Aorta (tissue), 5 donors: ENCODE measurements around the gene MLXIPL. TPM values are rescaled to one million over a fixed set of nuclear protein-coding genes. Genes with fewer than 3 reads are reported as not detected.
"Not testable (repeated sequence)": the region's sequence is repeated elsewhere in the genome, so short reads cannot be mapped to it uniquely, and the experiment has no call there.

Source experiments
- ATAC-seq: fragments of 200-7000 bp; cut with Tn5 transposase; one replicate; pipeline ENCODE4 v1.9.1; 2022; ENCODE audit warnings: moderate library complexity; ENCODE audit not compliant: low FRiP score
- DNase-seq, 2 donors: peaks; one replicate each; pipeline ENCODE4 v3.0.0-alpha.2; 2020
- H3K27ac ChIP-seq, 2 donors: one replicate each; pipeline ENCODE4 v1.5.1; 2013; ENCODE audit warnings: low read length in 2 of 2, mild to moderate bottlenecking in 2 of 2, moderate library complexity in 2 of 2, control low read depth in 1 of 2, inconsistent platforms in 1 of 2, low read depth in 1 of 2
- H3K27me3 ChIP-seq, 2 donors: one replicate each; pipeline ENCODE4 v1.6.1; 2013; ENCODE audit warnings: control low read depth in 1 of 2, low read length in 1 of 2, mild to moderate bottlenecking in 1 of 2, moderate library complexity in 1 of 2; ENCODE audit not compliant: insufficient read depth in 2 of 2, control insufficient read depth in 1 of 2
- H3K36me3 ChIP-seq, 2 donors: one replicate each; pipeline ENCODE4 v1.6.1; 2013; ENCODE audit warnings: control low read depth in 1 of 2, low read length in 1 of 2, mild to moderate bottlenecking in 1 of 2; ENCODE audit not compliant: insufficient read depth in 2 of 2, control insufficient read depth in 1 of 2
- H3K4me1 ChIP-seq, 2 donors: one replicate each; pipeline ENCODE4 v1.6.1; 2013; ENCODE audit warnings: low read length in 2 of 2, control low read depth in 1 of 2, mild to moderate bottlenecking in 1 of 2, moderate library complexity in 1 of 2; ENCODE audit not compliant: insufficient read depth in 2 of 2, control insufficient read depth in 1 of 2
- H3K4me3 ChIP-seq, 2 donors: one replicate each; pipeline ENCODE4 v1.5.1; 2013; ENCODE audit warnings: low read length in 2 of 2, control low read depth in 1 of 2, mild to moderate bottlenecking in 1 of 2
- H3K9me3 ChIP-seq: one replicate; pipeline ENCODE4 v1.6.1; 2013; ENCODE audit warnings: mild to moderate bottlenecking, low read length; ENCODE audit not compliant: control insufficient read depth
- WGBS, 2 donors: extraction: QIAGEN DNeasy Blood & Tissue Kit; methylation state at CpG; one replicate each; pipeline ENCODE4 v1.1.7; 2013; 5-methylcytosine and 5-hydroxymethylcytosine counted together
- intact Hi-C, 2 donors: fragments of 100-400 bp; cut with DNase I; formaldehyde crosslinking; loops; one replicate each; pipeline versions ENCODE4 v1.14.2 to v1.15.0; 2022
- polyA plus RNA-seq, 2 donors: library from polyadenylated mRNA; stranded (reverse); fragments of 200-250 nt; gene quantifications; one replicate each; pipeline ENCODE4 v1.2.3, GENCODE V29; 2013
- total RNA-seq, 2 donors: library from RNA; stranded (reverse); fragmentation: NEBNext Ultra II Directional; extraction: Animal tissue kit (Norgen Biotek cat#: 25700); gene quantifications; one replicate each; pipeline ENCODE4 v1.2.1, GENCODE V29; 2021
- donor health status: healthy with polysubstance abuse.
- donor health status: Bipolar disorder and iron deficiency.
- donor health status: DM: no; HTN: no; CAD: no.
- donor health status: DM: no; HTN: no; CAD: no.
- donor health status: DM: yes; HTN: yes; CAD: no.

Gene MLXIPL
- total and polyA plus RNA-seq, 4 donors = 0.23 to 13.5 (median 3.3) TPM

DNA sequence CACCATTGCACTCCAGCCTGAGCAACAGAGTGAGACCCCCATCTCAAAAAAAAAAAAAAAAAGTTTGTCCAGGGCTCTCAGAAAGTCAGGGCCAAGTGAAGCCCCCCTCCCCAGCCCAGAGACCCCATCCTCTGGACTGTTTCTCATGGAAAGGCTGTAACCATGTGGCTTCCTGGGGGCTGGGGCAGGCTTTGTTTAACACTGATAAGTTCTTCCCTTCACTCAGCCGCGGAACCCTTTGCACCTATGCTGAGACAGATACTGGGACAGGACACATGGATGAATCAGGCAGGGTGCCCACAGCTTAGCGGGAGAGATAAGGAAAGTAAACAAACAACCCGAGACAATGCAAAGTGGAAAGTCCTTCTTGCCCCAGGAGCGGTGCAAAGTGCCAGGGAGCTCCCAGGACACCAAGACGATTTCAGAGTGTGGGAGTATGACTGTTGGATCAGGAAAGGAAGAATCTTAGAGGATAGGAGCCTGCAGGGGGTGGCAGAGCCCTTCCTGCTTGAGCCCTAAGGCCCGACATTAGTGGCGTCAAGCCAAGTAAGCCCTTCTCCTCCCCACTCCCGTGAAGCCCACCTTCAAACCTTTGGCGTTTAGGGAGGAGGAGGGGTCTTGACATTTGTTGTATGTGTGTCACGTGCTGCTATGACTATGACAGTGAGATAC is 11.6 kb downstream of the MLXIPL start:
- intact Hi-C loops = no loop called here
- ATAC-seq (no peak), DNase-seq (no peak)
- no peaks in the 10 kb centered on the region for H3K4me1 ChIP-seq
- 21 to 22% methylated on average over 11 of the region's 11 CpGs for WGBS, 2 donors
- no peaks in the 10 kb centered on the region for H3K27me3 ChIP-seq
- H3K4me3 ChIP-seq = no peak overlapping the region
- H3K9me3 ChIP-seq = no peaks in the 10 kb centered on the region
- H3K36me3 ChIP-seq = no peaks in the 10 kb centered on the region
- H3K27ac ChIP-seq = no peak overlapping the region

DNA sequence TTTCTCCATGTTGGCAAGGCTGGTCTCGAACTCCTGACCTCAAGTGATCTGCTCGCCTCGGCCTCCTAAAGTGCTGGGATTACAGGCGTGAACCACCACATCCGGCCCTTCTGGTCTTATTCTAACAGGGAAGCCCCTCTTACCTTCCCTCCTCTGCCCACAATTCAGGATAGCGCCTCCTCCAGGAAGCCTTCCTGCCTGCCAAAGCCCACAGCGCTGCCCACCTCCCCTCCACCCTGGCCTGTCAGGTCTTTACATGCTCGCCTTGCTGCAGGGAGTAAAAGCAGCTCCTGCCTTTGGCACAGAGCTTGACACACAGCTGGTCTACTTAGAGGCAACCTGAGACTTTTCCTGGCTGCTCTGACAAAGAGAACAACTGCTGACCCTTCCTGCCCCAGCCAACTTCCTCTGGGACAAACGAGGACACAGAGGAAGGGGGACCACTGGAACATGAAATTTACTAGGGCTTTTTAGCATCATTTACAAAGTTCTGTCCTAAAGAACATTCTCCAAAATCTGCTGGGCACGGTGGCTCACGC is 13.2 kb downstream of the MLXIPL start:
- H3K36me3 ChIP-seq = no peaks in the 10 kb centered on the region
- no peak for DNase-seq
- 83 to 85% methylated on average over 11 of the region's 11 CpGs for WGBS, 2 donors
- ATAC-seq = no peak
- H3K9me3 ChIP-seq = no peaks in the 10 kb centered on the region
- no peaks in the 10 kb centered on the region for H3K4me1 ChIP-seq
- H3K27me3 ChIP-seq = no peaks in the 10 kb centered on the region
- intact Hi-C loops = no loop called here
- H3K27ac ChIP-seq = no peak overlapping the region
- H3K4me3 ChIP-seq = no peak overlapping the region

DNA sequence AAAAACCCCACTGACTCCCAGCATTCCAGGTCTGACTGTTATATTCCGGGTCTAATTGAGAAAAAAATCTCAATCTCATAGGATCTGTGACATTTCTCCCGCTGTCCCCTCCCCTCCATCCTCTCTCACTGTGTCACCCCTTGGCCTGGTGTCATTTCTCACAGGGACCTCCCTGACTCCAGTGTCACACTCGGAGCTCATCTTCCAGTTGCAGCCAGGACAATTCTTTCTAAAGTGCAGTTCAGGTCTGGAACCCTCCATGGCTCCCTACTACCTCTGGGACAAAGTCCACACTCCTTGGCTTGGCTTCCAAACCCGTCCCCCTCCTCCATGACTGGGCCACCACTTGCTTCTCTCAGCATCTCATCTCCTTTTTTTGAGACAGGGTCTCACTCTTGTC is 14.2 kb downstream of the MLXIPL start:
- H3K4me3 ChIP-seq = no peak overlapping the region
- intact Hi-C loops = no loop called here
- 65 to 76% methylated on average over 4 of the region's 4 CpGs for WGBS, 2 donors
- H3K9me3 ChIP-seq = no peaks in the 10 kb centered on the region
- no peaks in the 10 kb centered on the region for H3K27me3 ChIP-seq
- no peaks in the 10 kb centered on the region for H3K4me1 ChIP-seq
- DNase-seq (no peak), ATAC-seq (no peak)
- H3K27ac ChIP-seq = no peak overlapping the region
- no peaks in the 10 kb centered on the region for H3K36me3 ChIP-seq

DNA sequence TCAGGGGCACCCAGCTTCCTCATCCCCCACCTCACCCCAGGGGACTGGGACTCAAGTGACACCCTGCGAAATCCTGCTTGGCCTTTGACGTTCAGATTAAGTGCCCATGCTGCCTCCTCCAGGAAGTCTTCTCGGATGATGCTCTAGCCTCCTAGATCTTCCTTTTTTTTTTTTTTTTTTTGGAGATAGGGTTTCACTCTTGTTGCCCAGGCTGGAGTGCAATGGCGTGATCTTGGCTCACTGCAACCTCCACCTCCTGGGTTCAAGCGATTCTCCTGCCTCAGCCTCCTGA is 16.7 kb downstream of the MLXIPL start:
- not testable (repeated sequence) for H3K27ac ChIP-seq, ATAC-seq, DNase-seq, H3K4me1 ChIP-seq, H3K9me3 ChIP-seq, H3K27me3 ChIP-seq, H3K4me3 ChIP-seq, H3K36me3 ChIP-seq
- intact Hi-C loops = loop anchor here (1.0 to 5.0 kb wide), 4 partner anchors 60 to 119 kb away; partner anchors contain the start of gene VPS37D (in 1 of the 2)
- 60 to 65% methylated on average over 5 of the region's 5 CpGs for WGBS, 2 donors

DNA sequence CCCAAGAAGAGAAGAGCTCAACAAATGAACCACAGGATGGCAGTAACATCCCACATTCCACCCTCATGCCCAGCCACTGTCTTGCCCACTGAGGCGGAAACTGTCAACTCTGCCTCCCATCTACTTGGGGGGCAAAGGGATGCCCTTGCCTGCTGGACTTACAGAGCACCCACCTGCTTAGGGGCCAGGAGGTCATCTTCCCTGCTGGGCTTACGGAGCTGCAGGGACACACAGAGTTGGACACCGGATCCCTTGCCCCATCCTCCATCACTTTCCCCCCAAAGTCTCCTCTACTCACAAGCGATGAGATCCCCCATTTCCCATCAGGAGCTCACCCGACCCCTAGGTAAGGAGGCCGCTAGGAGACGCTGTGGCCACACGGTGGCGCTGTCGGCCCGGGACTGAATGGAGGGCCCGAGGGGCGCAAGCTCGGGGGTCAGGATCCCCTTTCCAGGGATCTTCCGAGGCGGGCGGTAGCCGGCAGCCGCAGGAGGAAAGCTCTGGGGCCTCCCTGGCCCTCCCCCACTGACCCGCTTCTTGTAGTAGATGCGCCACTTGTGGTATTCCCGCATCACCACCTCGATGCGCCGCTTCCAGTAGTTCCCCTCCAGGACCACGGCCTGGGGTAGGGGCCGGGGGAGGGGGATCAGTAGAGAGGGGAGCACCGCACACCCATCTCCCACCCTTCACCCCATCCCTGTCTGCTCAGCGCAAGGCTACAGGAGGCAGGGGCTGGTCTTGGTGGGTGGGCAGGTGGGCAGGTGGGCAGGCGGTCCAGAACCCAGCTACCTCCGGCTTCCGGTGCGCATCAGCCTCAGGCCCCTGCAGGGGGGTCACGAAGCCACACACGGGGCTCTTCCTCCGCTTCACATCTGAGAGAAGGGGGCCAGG is 17.3 kb downstream of the MLXIPL start:
- Histone ChIP-seq H3K9me3 (no peaks in the 10 kb centered on the region), H3K27ac (no peak overlapping the region), H3K27me3 (no peaks in the 10 kb centered on the region), H3K4me3 (no peak overlapping the region), H3K36me3 (no peaks in the 10 kb centered on the region), H3K4me1 (no peaks in the 10 kb centered on the region)
- intact Hi-C loops = loop anchor here (1.0 to 5.0 kb wide), 4 partner anchors 60 to 120 kb away; partner anchors contain the start of gene VPS37D (in 1 of the 2)
- 10% methylated on average over 30 to 36 of the region's 36 CpGs for WGBS, 2 donors
- DNase-seq (peak; percentile 67 to 91), ATAC-seq (peak; percentile 84)

DNA sequence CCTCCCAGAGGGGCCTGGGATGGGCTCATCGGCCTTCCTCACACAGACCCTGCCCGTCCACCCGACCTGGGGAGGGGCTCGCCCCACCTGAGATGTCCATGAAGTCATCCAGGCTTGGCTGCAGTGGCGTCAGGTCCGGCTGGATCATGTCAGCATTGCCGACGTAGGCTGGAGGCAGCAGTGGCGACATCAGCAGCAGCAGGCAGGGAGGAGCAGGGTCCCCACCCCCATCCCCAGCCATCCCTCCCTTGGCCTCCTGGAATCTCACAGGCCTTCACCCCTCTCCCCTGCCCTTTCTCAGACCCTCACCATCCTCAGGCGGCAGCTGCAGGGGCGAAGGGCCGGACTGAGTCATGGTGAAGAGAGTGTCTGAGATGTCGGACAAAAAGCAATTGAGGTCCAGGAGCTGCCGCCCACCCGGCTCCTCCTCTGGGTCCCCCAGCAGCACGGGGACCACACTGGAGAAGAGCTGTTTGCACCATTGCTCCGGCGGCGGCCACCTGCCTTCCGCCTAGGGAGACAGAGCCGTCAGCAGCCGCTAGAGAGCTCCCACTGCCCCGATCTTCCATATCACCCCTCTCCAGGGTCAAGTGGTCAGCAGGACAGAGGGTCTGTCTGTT is 18.6 kb downstream of the MLXIPL start:
- intact Hi-C loops = loop anchor here (2.0 to 5.0 kb wide), 3 partner anchors 62 to 121 kb away; partner anchors contain the start of gene VPS37D (in 1 of the 2)
- 79% methylated on average over 22 to 23 of the region's 23 CpGs for WGBS, 2 donors
- Histone ChIP-seq H3K4me1 (no peaks in the 10 kb centered on the region), H3K36me3 (no peaks in the 10 kb centered on the region), H3K27ac (no peak overlapping the region), H3K27me3 (no peaks in the 10 kb centered on the region), H3K4me3 (no peak overlapping the region), H3K9me3 (no peaks in the 10 kb centered on the region)
- no peak for ATAC-seq
- DNase-seq = no peak

DNA sequence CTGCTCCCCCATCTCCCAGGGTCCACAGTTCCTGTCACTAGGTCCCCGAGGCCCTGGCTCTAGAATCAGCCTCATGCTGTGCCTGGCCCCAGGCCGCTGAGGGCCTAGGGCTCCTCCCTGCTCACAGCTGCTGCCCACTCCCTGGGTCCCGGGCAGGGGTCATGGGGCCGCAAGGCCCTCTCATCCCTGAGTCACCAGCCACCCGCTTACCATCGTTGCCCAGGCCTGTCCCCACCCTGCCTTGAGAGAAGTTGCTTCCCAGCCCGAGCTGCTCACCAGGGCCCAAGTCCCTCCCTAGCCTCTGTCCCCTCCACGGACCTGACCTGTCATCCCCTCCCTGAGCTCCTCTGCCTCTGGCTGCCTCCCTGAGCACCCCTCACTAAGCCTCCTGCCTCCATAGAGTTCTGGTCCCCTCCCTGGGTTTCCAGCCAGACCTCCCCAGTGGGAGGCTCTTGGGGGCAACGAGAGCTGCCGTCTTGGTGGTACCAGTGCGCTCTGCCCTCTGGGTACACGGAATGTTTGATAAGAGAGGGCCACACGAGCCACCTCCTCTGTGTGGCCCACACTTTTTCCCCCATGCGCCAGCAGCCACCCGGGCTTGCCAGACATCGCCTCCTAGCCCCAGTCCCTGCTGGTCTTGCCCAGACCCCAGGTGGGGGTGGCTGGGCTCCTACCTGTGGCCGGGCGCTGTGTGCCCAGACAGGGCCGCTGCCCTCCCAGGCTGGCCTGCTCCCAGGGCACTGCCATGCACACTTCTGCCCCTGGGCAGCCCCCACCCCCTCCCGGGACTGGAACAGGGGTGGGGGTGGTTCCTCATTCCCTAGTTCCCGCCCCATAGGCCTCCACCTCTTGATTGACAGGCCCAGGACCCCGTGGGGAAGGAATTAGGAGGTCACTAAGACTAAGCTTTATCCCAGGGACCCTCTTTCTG is 21.3 kb downstream of the MLXIPL start:
- ATAC-seq (no peak), DNase-seq (no peak)
- no peak overlapping the region for H3K4me3 ChIP-seq
- no peak overlapping the region for H3K27ac ChIP-seq
- H3K36me3 ChIP-seq = no peaks in the 10 kb centered on the region
- 77 to 79% methylated on average over 22 of the region's 22 CpGs for WGBS, 2 donors
- intact Hi-C loops = no loop called here
- no peaks in the 10 kb centered on the region for H3K9me3 ChIP-seq
- H3K27me3 ChIP-seq = no peaks in the 10 kb centered on the region
- H3K4me1 ChIP-seq = no peaks in the 10 kb centered on the region

DNA sequence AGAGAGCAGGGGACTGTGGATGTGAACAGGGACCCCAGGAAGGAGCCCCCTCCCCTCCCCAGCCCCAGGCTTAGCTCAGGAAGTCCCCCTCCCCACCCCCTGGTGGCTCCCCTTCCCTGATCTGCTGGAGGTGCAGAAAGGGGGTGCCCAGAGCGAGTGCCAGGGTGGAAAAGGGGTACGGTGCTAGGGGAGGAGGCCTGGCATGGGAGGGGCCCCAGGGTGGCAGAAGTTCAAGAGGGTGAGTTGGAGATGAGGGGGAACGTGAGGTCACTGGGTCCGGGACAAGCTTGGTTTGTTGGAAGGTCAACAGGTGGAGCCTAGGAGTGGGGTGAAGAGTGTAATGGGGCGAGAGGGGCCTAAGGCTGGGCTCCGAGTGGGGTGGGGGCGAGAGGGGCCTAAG is 24.4 kb downstream of the MLXIPL start:
- Histone ChIP-seq H3K27me3 (no peaks in the 10 kb centered on the region), H3K9me3 (no peaks in the 10 kb centered on the region), H3K4me3 (no peak overlapping the region), H3K27ac (no peak overlapping the region), H3K36me3 (no peaks in the 10 kb centered on the region), H3K4me1 (no peaks in the 10 kb centered on the region)
- intact Hi-C loops = no loop called here
- ATAC-seq (no peak), DNase-seq (no peak)
- 72 to 76% methylated on average over 7 of the region's 7 CpGs for WGBS, 2 donors
